A549 (cell line): Measurements from ENCODE around the gene LSM14B. TPM values are rescaled to one million over a fixed set of nuclear protein-coding genes. Genes with fewer than 3 reads are reported as not detected.

Source experiments
- ATAC-seq, 2 experiments: fragments of 200-7000 bp in 1 of 2; fragments of >200 bp in 1 of 2; cut with Nextera tagmentation in 1 of 2; cut with Tn5 transposase in 1 of 2; 3 replicates each; pipeline versions ENCODE4 v1.8.0 to v1.9.1; 2018 to 2020; ENCODE audit warnings: mild to moderate bottlenecking in 1 of 2, moderate library complexity in 1 of 2
- CTCF ChIA-PET: fragments of 300-600 bp; sonication (Branson Sonifier 250); formaldehyde crosslinking; extraction: SDS; loops from one replicate; lab custom pipeline; 2021; ENCODE audit warnings: antibody characterized with exemption, inconsistent platforms; lab: Yijun Ruan, JAX
- POLR2A ChIA-PET: fragments of 350-600 bp; formaldehyde crosslinking; extraction: SDS; loops from one replicate; lab custom pipeline; 2021; ENCODE audit warnings: antibody characterized with exemption, inconsistent platforms; lab: Yijun Ruan, JAX
- DNase-seq, 2 experiments: peaks; one replicate each; pipeline versions ENCODE4 v3.0.0 to v3.0.0-alpha.2; 2011 to 2016; ENCODE audit warnings: low read depth in 1 of 2, low spot score in 1 of 2
- FAIRE-seq: peaks from 2 replicates; lab custom pipeline; 2011; peaks lifted over from hg19 to GRCh38; lab: Jason Lieb, UNC
- H3K27ac ChIP-seq, 2 experiments: fragments of >200 bp; sonication (Bioruptor Twin); formaldehyde crosslinking; 3 replicates each; pipeline ENCODE4 v1.5.1; 2016 to 2017
- H3K4me1 ChIP-seq: fragments of >200 bp; sonication (Bioruptor Twin); formaldehyde crosslinking; 3 replicates; pipeline ENCODE4 v1.6.1; 2016
- H3K4me2 ChIP-seq: fragments of >200 bp; sonication (Bioruptor Twin); formaldehyde crosslinking; 3 replicates; pipeline ENCODE4 v1.6.1; 2016
- H3K4me3 ChIP-seq: fragments of >200 bp; sonication (Bioruptor Twin); formaldehyde crosslinking; 3 replicates; pipeline ENCODE4 v1.5.1; 2016
- H3K9me3 ChIP-seq: fragments of >200 bp; sonication (Bioruptor Twin); formaldehyde crosslinking; 3 replicates; pipeline ENCODE4 v1.6.1; 2016
- CHD4 ChIP-seq: fragments of 200-600 bp; sonication (generic); IDR thresholded peaks from 2 replicates; pipeline ENCODE4 v1.6.1; 2016; ENCODE audit warnings: antibody characterized with exemption, mild to moderate bottlenecking, borderline replicate concordance
- EP300 ChIP-seq, 2 experiments: fragments of >200 bp; sonication (Bioruptor Twin); formaldehyde crosslinking; IDR thresholded peaks; 2 replicates in 1 of 2; 3 replicates in 1 of 2; pipeline ENCODE4 v1.6.1; 2016 to 2017
- ESRRA ChIP-seq: fragments of 150-350 bp; IDR thresholded peaks from 2 replicates; pipeline ENCODE4 v1.6.1; 2014; ENCODE audit warnings: mild to moderate bottlenecking, low read length, borderline replicate concordance
- GATA3 ChIP-seq: IDR thresholded peaks from 2 replicates; pipeline ENCODE4 v1.6.1; 2012; ENCODE audit warnings: borderline replicate concordance
- HDAC2 ChIP-seq: fragments of 200-600 bp; sonication (generic); IDR thresholded peaks from 2 replicates; pipeline ENCODE4 v1.6.1; 2016
- HOXA7 ChIP-seq: fragments of 250-450 bp; sonication (Bioruptor Pico); IDR thresholded peaks from 2 replicates; pipeline ENCODE4 v1.5.0; 2020; ENCODE audit warnings: mild to moderate bottlenecking, moderate library complexity
- HOXB13 ChIP-seq: fragments of 250-450 bp; sonication (Bioruptor Pico); IDR thresholded peaks from 2 replicates; pipeline ENCODE4 v1.5.0; 2020; ENCODE audit warnings: low read depth, mild to moderate bottlenecking, moderate library complexity
- HOXB5 ChIP-seq: fragments of 250-450 bp; sonication (Bioruptor Pico); IDR thresholded peaks from 2 replicates; pipeline ENCODE4 v1.5.0; 2020; ENCODE audit warnings: mild to moderate bottlenecking, moderate library complexity
- JUN ChIP-seq, 2 experiments: fragments of >200 bp; sonication (Bioruptor Twin); formaldehyde crosslinking; IDR thresholded peaks; 2 replicates in 1 of 2; 3 replicates in 1 of 2; pipeline ENCODE4 v1.6.1; 2016 to 2017
- KDM5A ChIP-seq: fragments of 200-600 bp; sonication (generic); IDR thresholded peaks from 2 replicates; pipeline ENCODE4 v1.6.1; 2016; ENCODE audit warnings: antibody characterized with exemption, mild to moderate bottlenecking
- MAZ ChIP-seq: fragments of 150-350 bp; IDR thresholded peaks from 2 replicates; pipeline ENCODE4 v1.6.1; 2014; ENCODE audit warnings: antibody characterized with exemption, low read depth, low read length, borderline replicate concordance
- MYC ChIP-seq: IDR thresholded peaks from 2 replicates; pipeline ENCODE4 v1.6.1; 2012; ENCODE audit warnings: mild to moderate bottlenecking, inconsistent platforms, low read length, improper control_type of control experiment, borderline replicate concordance
- NPAS2 ChIP-seq: fragments of 250-450 bp; sonication (Bioruptor Pico); IDR thresholded peaks from 2 replicates; pipeline ENCODE4 v1.8.0; 2022; ENCODE audit warnings: mild to moderate bottlenecking, moderate library complexity, borderline replicate concordance
- NR3C1 ChIP-seq: fragments of >200 bp; sonication (Bioruptor Twin); formaldehyde crosslinking; IDR thresholded peaks from 3 replicates; pipeline ENCODE4 v1.6.1; 2017
- PHF8 ChIP-seq: fragments of 200-600 bp; sonication (generic); IDR thresholded peaks from 2 replicates; pipeline ENCODE4 v1.6.1; 2016; ENCODE audit warnings: low read depth, mild to moderate bottlenecking, antibody characterized with exemption, moderate library complexity, borderline replicate concordance
- POLR2AphosphoS2 ChIP-seq: conservative IDR thresholded peaks from 2 replicates; pipeline ENCODE4 v1.6.1; 2012; ENCODE audit warnings: low read length, improper control_type of control experiment, inconsistent platforms
- RARB ChIP-seq: fragments of 250-450 bp; sonication (Bioruptor Pico); IDR thresholded peaks from 2 replicates; pipeline ENCODE4 v1.8.0; 2021; ENCODE audit warnings: mild to moderate bottlenecking, moderate library complexity
- RFX5 ChIP-seq: fragments of 450-650 bp; IDR thresholded peaks from 2 replicates; pipeline ENCODE4 v1.7.1; 2014; ENCODE audit warnings: antibody characterized with exemption, mild to moderate bottlenecking, moderate library complexity
- RNF2 ChIP-seq: fragments of 200-600 bp; sonication (generic); IDR thresholded peaks from 2 replicates; pipeline ENCODE4 v1.6.1; 2016; ENCODE audit warnings: low read depth, mild to moderate bottlenecking, antibody characterized with exemption, moderate library complexity, borderline replicate concordance
- SREBF2 ChIP-seq: fragments of 450-650 bp; IDR thresholded peaks from 2 replicates; pipeline ENCODE4 v1.6.1; 2014; ENCODE audit warnings: mild to moderate bottlenecking, moderate library complexity
- TFCP2L1 ChIP-seq: fragments of 250-450 bp; sonication (Bioruptor Pico); IDR thresholded peaks from 2 replicates; pipeline ENCODE4 v1.5.0; 2021; ENCODE audit warnings: mild to moderate bottlenecking
- TP53 ChIP-seq: fragments of 250-450 bp; sonication (Bioruptor Pico); IDR thresholded peaks from 2 replicates; pipeline ENCODE4 v1.5.0; 2021; ENCODE audit warnings: mild to moderate bottlenecking, moderate library complexity
- WGBS: methylation state at CpG from one replicate; pipeline ENCODE4 v1.1.6; 2017; ENCODE audit errors: missing lambda C conversion rate; 5-methylcytosine and 5-hydroxymethylcytosine counted together
- polyA plus RNA-seq, 4 experiments: library from polyadenylated mRNA; depleted of rRNA in 3 of 4; stranded (reverse); fragments of >200 nt; fragmentation: RNase III in 1 of 4; extraction: RNeasy Plus Mini Kit Qiagen cat#74134 plus additional on column Dnase treatment in 1 of 4; gene quantifications; 2 replicates in 3 of 4; 3 replicates in 1 of 4; pipeline ENCODE4 v1.2.3, GENCODE V29; 2011 to 2017
- TF ChIP-seq, protein P1 (sequence below): IDR thresholded peaks from 2 replicates; pipeline ENCODE4 v1.6.1; 2012
- TF ChIP-seq, protein P2 (sequence below): fragments of 200-600 bp; sonication (generic); IDR thresholded peaks from 2 replicates; pipeline ENCODE4 v1.6.1; 2016; ENCODE audit warnings: antibody characterized with exemption, mild to moderate bottlenecking, moderate library complexity
- TF ChIP-seq, protein P3 (sequence below): fragments of 150-350 bp; IDR thresholded peaks from 2 replicates; pipeline ENCODE4 v1.6.1; 2014; ENCODE audit warnings: low read depth, mild to moderate bottlenecking, low read length
- TF ChIP-seq, protein P4 (sequence below): fragments of >200 bp; sonication (Bioruptor Twin); formaldehyde crosslinking; IDR thresholded peaks from 2 replicates; pipeline ENCODE4 v1.6.1; 2016
- TF ChIP-seq, protein P5 (sequence below): fragments of >200 bp; sonication (Bioruptor Twin); formaldehyde crosslinking; IDR thresholded peaks from 3 replicates; pipeline ENCODE4 v1.6.1; 2016
- TF ChIP-seq, protein P6 (sequence below): IDR thresholded peaks from 2 replicates; pipeline ENCODE4 v1.6.1; 2012; ENCODE audit warnings: low read depth, borderline replicate concordance

The LSM14B gene
- polyA plus RNA-seq, 2 of the 4 experiments (the other 2 are of a cell fraction): 22.7 to 28.1 TPM

DNA sequence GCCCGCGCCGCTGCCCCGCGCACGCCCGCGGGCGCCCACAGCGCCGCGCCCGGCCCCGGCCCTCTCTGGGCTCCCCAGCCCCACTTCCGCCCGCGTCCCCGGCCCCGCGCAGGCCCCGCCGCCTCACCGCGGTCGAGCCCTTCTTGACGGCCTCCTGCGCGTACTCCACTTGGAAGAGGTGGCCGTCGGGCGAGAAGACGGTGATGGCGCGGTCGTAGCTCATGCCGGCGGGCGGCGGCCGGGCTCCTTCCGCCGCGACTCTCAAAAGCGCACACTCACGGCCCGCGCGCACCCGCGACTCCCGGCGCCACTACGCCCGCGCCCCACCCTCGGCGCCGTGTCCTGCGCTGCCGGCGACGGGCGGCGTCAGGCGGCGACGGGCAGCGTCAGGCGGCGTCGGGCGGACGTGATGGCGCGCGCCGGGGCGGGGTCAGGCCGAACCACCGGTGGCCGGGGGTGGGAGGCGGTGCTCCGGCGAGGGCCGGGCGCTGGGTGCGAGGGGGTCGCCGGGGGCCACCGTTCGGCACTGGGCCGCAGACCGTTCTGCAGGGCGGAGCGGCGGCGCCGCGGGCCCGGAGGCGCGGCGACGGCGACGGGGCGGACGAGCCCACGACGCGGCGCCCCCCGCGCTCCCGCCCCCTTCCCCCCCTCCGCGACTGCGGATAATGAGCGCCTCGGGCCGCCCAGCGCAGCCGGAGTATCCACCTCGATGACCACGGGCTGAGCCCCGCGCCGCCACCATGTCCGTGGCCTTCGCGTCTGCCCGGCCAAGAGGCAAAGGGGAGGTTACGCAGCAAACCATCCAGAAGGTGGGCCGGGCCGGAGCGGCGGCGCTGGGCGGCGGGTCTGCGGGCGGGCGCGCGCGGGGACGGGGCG is 21.0 kb downstream of the LSM14B start, which contains the start of the genes PSMA7 and SS18L1 (continued):
- TF ChIP-seq, protein P1, sequence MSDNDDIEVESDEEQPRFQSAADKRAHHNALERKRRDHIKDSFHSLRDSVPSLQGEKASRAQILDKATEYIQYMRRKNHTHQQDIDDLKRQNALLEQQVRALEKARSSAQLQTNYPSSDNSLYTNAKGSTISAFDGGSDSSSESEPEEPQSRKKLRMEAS: peak; percentile 50; the same call in 1 of the 2 replicates
- TF ChIP-seq NR3C1: no peak
- TF ChIP-seq HOXB13 (CRISPR knock-in tag): no peak
- no peak for TF ChIP-seq NPAS2
- TF ChIP-seq MYC: 0 out of 2 replicates have a peak, but pooled peaks have one; percentile 29
- TF ChIP-seq HDAC2: no peak
- TF ChIP-seq, protein P2, sequence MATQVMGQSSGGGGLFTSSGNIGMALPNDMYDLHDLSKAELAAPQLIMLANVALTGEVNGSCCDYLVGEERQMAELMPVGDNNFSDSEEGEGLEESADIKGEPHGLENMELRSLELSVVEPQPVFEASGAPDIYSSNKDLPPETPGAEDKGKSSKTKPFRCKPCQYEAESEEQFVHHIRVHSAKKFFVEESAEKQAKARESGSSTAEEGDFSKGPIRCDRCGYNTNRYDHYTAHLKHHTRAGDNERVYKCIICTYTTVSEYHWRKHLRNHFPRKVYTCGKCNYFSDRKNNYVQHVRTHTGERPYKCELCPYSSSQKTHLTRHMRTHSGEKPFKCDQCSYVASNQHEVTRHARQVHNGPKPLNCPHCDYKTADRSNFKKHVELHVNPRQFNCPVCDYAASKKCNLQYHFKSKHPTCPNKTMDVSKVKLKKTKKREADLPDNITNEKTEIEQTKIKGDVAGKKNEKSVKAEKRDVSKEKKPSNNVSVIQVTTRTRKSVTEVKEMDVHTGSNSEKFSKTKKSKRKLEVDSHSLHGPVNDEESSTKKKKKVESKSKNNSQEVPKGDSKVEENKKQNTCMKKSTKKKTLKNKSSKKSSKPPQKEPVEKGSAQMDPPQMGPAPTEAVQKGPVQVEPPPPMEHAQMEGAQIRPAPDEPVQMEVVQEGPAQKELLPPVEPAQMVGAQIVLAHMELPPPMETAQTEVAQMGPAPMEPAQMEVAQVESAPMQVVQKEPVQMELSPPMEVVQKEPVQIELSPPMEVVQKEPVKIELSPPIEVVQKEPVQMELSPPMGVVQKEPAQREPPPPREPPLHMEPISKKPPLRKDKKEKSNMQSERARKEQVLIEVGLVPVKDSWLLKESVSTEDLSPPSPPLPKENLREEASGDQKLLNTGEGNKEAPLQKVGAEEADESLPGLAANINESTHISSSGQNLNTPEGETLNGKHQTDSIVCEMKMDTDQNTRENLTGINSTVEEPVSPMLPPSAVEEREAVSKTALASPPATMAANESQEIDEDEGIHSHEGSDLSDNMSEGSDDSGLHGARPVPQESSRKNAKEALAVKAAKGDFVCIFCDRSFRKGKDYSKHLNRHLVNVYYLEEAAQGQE: no peak
- no peak; the same call in 1 of the 2 replicates for TF ChIP-seq GATA3
- no peak for TF ChIP-seq KDM5A
- TF ChIP-seq SREBF2: no peak
- peak; percentile 60; the same call in 1 of the 2 replicates for TF ChIP-seq PHF8
- TF ChIP-seq CHD4: no peak
- TF ChIP-seq, all 56 proteins: peak for 8

DNA sequence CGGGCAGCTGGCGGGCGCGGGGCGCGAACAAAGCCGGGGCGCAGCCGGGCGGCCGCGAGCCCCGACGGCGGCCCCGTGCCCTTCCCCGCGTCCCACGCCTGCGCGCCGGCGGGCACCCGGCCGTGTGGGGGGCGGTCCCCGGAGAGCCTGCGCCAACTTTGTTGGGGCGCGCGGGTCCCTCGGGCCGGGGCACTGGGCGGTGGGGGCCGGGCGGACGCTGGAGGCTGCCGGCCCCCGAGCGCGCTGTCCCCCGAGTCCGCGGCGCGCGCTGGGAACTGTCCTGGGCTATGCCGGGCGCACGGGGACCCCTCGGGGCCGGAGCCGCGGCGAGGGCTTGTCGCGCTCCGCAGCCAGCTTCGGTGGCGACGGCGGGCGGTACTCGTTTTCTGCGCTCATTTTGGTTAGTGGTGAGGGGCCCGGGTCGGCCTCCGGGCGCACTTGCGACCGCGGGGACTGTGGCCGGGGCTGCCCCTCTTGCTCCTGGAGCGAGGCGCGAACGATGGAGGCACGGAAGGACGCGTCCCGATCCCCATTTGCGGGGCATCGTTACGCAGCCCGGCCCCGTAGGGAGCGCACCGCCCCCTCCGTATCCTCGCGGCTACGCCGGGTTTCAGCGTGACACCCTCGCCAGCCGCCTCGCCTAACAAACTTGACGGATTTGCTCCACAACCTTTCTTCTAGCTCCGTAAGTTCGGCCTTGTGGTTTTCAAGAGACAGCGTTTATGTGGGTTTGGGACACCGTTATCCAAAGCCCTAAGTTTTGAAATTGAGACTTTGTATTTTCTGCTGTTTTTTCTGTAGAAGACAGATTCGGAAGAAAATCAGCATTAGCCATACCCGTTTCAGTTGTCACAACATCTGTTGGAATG is 21.9 kb downstream of the LSM14B start:
- peak overlapping the region; percentile 72 for H3K4me2 ChIP-seq
- DNase-seq: peak; percentile 66 to 68
- ChIA-PET POLR2A (interaction anchor here (2.5 kb wide), 1 partner anchor 23 kb away, joined by 12 read pairs; the partner anchor contains the start of gene LSM14B), CTCF (interaction anchor here (0.8 to 1.1 kb wide), 2 partner anchors 17 to 20 kb away, joined by 3 read pairs; no protein-coding TSS in a partner anchor)
- FAIRE-seq: no peak
- peaks cover 18% of the 10 kb centered on the region for H3K4me1 ChIP-seq
- WGBS: 10% methylated on average over 26 of the region's 104 CpGs
- peak overlapping the region; percentile 98 for H3K27ac ChIP-seq
- ATAC-seq: peak; percentile 48 to 73
- TF ChIP-seq, protein P3, sequence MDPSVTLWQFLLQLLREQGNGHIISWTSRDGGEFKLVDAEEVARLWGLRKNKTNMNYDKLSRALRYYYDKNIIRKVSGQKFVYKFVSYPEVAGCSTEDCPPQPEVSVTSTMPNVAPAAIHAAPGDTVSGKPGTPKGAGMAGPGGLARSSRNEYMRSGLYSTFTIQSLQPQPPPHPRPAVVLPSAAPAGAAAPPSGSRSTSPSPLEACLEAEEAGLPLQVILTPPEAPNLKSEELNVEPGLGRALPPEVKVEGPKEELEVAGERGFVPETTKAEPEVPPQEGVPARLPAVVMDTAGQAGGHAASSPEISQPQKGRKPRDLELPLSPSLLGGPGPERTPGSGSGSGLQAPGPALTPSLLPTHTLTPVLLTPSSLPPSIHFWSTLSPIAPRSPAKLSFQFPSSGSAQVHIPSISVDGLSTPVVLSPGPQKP: no peak
- TF ChIP-seq TFCP2L1 (CRISPR knock-in tag) (no peak), HOXA7 (CRISPR knock-in tag) (no peak), RNF2 (no peak), GATA3 (no peak), RARB (no peak), JUN (IDR thresholded peaks at IDR 0.05) (no peak), HOXB5 (CRISPR knock-in tag) (no peak), TP53 (no peak), PHF8 (0 out of 2 replicates have a peak, but pooled peaks have one; percentile 40), EP300 (IDR thresholded peaks at IDR 0.05) (no peak), MAZ (no peak), ESRRA (no peak), RFX5 (no peak), POLR2AphosphoS2 (no peak)
- TF ChIP-seq, protein P4, sequence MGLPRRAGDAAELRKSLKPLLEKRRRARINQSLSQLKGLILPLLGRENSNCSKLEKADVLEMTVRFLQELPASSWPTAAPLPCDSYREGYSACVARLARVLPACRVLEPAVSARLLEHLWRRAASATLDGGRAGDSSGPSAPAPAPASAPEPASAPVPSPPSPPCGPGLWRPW: no peak
- TF ChIP-seq, protein P5, sequence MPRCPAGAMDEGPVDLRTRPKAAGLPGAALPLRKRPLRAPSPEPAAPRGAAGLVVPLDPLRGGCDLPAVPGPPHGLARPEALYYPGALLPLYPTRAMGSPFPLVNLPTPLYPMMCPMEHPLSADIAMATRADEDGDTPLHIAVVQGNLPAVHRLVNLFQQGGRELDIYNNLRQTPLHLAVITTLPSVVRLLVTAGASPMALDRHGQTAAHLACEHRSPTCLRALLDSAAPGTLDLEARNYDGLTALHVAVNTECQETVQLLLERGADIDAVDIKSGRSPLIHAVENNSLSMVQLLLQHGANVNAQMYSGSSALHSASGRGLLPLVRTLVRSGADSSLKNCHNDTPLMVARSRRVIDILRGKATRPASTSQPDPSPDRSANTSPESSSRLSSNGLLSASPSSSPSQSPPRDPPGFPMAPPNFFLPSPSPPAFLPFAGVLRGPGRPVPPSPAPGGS: no peak
- TF ChIP-seq, protein P1: peak; percentile 81
- TF ChIP-seq, protein P6, sequence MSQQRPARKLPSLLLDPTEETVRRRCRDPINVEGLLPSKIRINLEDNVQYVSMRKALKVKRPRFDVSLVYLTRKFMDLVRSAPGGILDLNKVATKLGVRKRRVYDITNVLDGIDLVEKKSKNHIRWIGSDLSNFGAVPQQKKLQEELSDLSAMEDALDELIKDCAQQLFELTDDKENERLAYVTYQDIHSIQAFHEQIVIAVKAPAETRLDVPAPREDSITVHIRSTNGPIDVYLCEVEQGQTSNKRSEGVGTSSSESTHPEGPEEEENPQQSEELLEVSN: peak; percentile 50; the same call in 1 of the 2 replicates
- H3K4me3 ChIP-seq: peak overlapping the region; percentile 98
- no peaks in the 10 kb centered on the region for H3K9me3 ChIP-seq
